ENCODE measurements around the gene CCR5AS.
"Not testable (repeated sequence)": the region's sequence is repeated elsewhere in the genome, so short reads cannot be mapped to it uniquely, and the experiment has no call there.

CCR5AS gene

DNA sequence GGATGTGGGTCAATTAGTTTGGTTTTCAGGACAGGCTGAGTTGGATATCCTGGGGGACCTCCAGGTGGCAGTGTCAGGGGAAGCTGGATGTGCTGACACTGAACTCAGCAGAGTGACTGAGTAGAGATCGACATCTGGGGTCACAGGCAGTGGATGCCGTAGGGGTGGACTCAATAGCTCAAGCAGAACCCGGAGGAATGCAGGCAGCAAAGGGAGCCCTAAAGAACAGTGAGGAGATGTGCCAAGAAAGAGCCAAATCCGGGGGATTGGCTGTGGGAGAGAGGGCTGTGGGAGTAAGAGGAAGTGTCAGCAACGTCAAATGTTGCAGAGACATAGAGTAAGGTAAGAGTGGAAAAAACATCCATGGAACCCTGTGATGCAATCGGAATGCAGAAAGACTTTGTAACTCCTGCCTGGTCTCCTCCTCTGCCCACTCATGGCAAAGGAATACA lies 11.6 kb downstream of the CCR5AS start:
- Histone ChIP-seq H3K4me1 (peaks cover 5% of the 10 kb centered on the region), H3K27me3 (no peaks in the 10 kb centered on the region), H3K36me3 (ENCODE audit: low read depth, missing control alignments) (no peaks in the 10 kb centered on the region), H3K27ac (no peak overlapping the region), H3K9me3 (no peaks in the 10 kb centered on the region), H3K4me3 (no peak overlapping the region)
- WGBS, 2 donors: 50 to 53% methylated on average over 6 of the region's 6 CpGs
- intact Hi-C loops (cut with DNase I; ENCODE audit: low total_unique reads): no loop called here
- no peak for TF ChIP-seq CTCF (IDR thresholded peaks at IDR 0.05)
- TF ChIP-seq POLR2A (IDR thresholded peaks at IDR 0.05): no peak
- no peak for DNase-seq

DNA sequence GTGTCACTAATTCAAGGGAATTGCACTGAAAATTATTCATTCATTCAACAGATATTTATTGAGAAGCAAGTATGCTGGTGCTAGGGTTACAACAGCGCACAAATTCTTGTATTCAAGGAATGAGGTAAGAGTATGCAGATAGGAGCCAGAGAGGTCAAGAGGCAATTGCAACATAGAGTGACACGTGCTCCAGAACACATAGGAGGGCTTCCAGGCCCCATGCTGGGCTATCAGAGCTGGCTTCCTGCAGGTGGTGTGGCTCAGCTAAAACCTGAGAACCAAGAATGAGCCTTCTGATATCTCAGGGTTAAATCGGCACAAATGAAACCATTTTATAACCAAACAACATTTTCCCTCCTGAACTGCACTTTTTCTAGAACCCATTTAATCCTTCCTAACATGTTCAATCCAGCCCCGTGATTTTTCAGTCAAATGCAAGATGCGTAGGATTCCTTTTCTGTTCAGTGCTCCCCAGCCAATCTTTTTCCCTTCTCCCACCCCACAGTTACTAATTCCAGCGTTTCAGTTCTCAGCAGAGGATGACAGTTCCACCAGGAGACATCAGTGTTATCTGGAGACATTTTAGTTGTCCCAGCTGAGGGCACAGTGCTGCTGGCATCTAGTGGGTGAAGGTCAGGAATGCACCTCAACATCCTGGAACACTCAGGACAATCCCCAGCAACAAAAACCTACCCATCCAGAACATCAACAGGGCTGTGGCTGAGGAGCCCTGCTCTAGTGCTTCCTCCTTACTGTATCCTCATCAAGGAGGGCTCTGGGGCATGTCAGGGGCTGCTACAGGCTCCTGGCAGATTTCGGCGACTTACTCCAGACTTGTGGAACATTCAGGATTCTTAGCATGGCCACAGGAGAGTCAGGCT lies 13.1 kb downstream of the CCR5AS start:
- H3K27ac ChIP-seq: no peak overlapping the region
- H3K4me3 ChIP-seq: no peak overlapping the region
- TF ChIP-seq POLR2A (IDR thresholded peaks at IDR 0.05) (no peak), CTCF (IDR thresholded peaks at IDR 0.05) (no peak)
- WGBS, 2 donors: 74 to 76% methylated on average over 6 to 8 of the region's 8 CpGs
- no peaks in the 10 kb centered on the region for H3K27me3 ChIP-seq
- H3K36me3 ChIP-seq (ENCODE audit: low read depth, missing control alignments): no peaks in the 10 kb centered on the region
- DNase-seq: no peak
- intact Hi-C loops (cut with DNase I; ENCODE audit: low total_unique reads): no loop called here
- H3K4me1 ChIP-seq: peaks cover 5% of the 10 kb centered on the region
- H3K9me3 ChIP-seq: no peaks in the 10 kb centered on the region

- TF ChIP-seq CTCF (IDR thresholded peaks at IDR 0.05) (no peak), POLR2A (IDR thresholded peaks at IDR 0.05) (no peak)
- 83 to 89% methylated on average over 2 of the region's 2 CpGs for WGBS, 2 donors
These were observed 13.9 kb downstream of the CCR5AS start for GRCh38 chr3:46393011-46393410.

DNA sequence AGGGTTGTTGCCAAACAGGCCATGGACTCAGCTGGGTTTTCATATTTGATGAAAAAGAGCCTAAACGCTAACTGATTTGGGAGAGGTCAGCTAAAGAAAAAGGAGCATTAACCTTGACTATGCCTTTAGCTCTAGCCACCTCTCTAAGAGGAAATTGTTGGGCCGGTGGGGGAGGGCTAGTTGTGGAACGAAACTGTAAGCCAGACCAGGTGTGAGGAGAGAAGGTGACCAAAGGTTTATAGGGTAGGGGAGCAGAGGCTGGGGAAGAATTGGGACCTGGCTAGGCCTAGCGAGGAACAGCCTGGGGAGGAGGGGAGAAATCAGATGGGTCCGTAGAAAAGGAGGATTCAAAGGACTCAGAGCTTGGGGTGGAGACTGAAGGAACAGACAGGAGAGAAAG lies 15.3 kb downstream of the CCR5AS start:
- H3K4me3 ChIP-seq; DNase-seq; H3K27me3 ChIP-seq; intact Hi-C loops (cut with DNase I; ENCODE audit: low total_unique reads); H3K36me3 ChIP-seq (ENCODE audit: low read depth, missing control alignments); H3K4me1 ChIP-seq; H3K9me3 ChIP-seq; H3K27ac ChIP-seq: not testable (repeated sequence)
- 83% methylated on average over 5 of the region's 5 CpGs for WGBS, 2 donors

More at GRCh38 chr3:46393011-46393410, 13.9 kb downstream of the CCR5AS start:
- DNase-seq: no peak
- H3K4me3 ChIP-seq: no peak overlapping the region
- intact Hi-C loops (cut with DNase I; ENCODE audit: low total_unique reads): no loop called here
- no peaks in the 10 kb centered on the region for H3K27me3 ChIP-seq
- peaks cover 5% of the 10 kb centered on the region for H3K4me1 ChIP-seq
- H3K27ac ChIP-seq: no peak overlapping the region
- H3K9me3 ChIP-seq: no peaks in the 10 kb centered on the region
- H3K36me3 ChIP-seq (ENCODE audit: low read depth, missing control alignments): no peaks in the 10 kb centered on the region

GRCh38 chr3:46389306-46389705 lies 17.6 kb downstream of the CCR5AS start:
- no peak for TF ChIP-seq POLR2A (IDR thresholded peaks at IDR 0.05)
- no peak for DNase-seq
- Histone ChIP-seq H3K4me3 (no peak overlapping the region), H3K9me3 (no peaks in the 10 kb centered on the region), H3K36me3 (ENCODE audit: low read depth, missing control alignments) (no peaks in the 10 kb centered on the region), H3K27me3 (no peaks in the 10 kb centered on the region), H3K27ac (no peak overlapping the region), H3K4me1 (no peaks in the 10 kb centered on the region)
- intact Hi-C loops (cut with DNase I; ENCODE audit: low total_unique reads): no loop called here
- WGBS, 2 donors: 61 to 65% methylated on average over 6 of the region's 6 CpGs

DNA sequence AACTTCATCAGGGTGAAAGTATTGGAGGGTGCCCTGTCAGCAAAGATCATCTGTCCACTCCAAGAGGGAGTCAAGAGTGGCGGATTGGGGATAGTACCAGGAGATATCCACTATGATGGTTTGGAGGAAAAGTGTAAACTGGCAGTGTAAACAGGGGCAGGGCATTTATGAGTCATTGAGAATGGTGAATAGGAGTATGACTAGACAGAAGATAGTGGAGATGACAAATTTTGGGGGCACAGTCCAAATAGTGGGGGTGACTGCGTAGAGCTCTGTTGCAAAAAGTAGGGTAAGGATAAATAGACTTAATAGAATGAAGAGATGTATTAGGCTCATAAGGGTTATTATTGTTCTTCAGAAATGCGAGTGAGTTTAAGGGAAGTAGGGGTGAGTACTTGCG lies 18.0 kb downstream of the CCR5AS start:
- H3K4me1 ChIP-seq; H3K4me3 ChIP-seq; intact Hi-C loops (cut with DNase I; ENCODE audit: low total_unique reads); H3K36me3 ChIP-seq (ENCODE audit: low read depth, missing control alignments); DNase-seq; H3K27me3 ChIP-seq; H3K9me3 ChIP-seq; H3K27ac ChIP-seq: not testable (repeated sequence)
- WGBS, 2 donors: 87 to 94% methylated on average over 4 of the region's 4 CpGs

All from testis (tissue), 2 donors.